DND-41 (cell line): ENCODE data around the gene ADARB2.

Experiments
- CTCF ChIP-seq: IDR thresholded peaks from 2 replicates; pipeline ENCODE4 v1.5.1; 2012; ENCODE audit warnings: borderline replicate concordance, low read length, moderate library complexity, mild to moderate bottlenecking; ENCODE audit not compliant: poor library complexity, severe bottlenecking; ENCODE audit errors: extremely low read depth
- EZH2 ChIP-seq: IDR thresholded peaks from 3 replicates; pipeline ENCODE4 v1.6.1; 2012; ENCODE audit warnings: borderline replicate concordance, low read depth, mild to moderate bottlenecking, moderate library complexity, low read length, inconsistent platforms; ENCODE audit not compliant: severe bottlenecking

DNA sequence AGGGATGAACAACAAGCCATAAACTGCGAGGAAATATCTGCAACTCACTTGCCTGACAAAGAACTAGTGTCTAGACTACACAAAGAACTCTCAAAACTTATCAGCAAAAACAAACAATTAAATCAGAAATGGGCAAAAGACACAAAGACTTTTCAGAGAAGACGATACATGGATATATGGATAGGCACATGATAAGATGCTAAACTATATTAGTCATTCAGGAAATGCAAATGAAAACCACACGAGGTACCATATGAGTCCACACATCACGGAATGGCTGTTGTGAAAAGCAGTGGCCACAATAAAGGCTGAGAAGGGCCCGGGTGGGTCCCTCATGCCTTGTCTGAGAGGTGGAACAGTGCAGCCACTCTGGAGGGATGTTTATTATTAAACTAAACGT, 413.4 kb downstream of the ADARB2 start:
- TF ChIP-seq CTCF: no peak
- TF ChIP-seq EZH2: no peak
